A549 (cell line): ENCODE measurements around the gene ADGRG2.

ENCODE experiments used
- CTCF ChIP-seq: fragments of >200 bp; sonication (Bioruptor Twin); formaldehyde crosslinking; IDR thresholded peaks from 3 replicates; pipeline ENCODE4 v1.5.1; 2016
- HDAC2 ChIP-seq: fragments of 200-600 bp; sonication (generic); IDR thresholded peaks from 2 replicates; pipeline ENCODE4 v1.6.1; 2016
- JUN ChIP-seq, 2 experiments: fragments of >200 bp; sonication (Bioruptor Twin); formaldehyde crosslinking; IDR thresholded peaks; 2 replicates in 1 of 2; 3 replicates in 1 of 2; pipeline ENCODE4 v1.6.1; 2016 to 2017
- MYC ChIP-seq: IDR thresholded peaks from 2 replicates; pipeline ENCODE4 v1.6.1; 2012; ENCODE audit warnings: mild to moderate bottlenecking, inconsistent platforms, low read length, improper control_type of control experiment, borderline replicate concordance
- NFE2L2 ChIP-seq: fragments of 150-350 bp; conservative IDR thresholded peaks from 2 replicates; pipeline ENCODE4 v1.6.1; 2014; ENCODE audit warnings: low read length
- POLR2A ChIP-seq: IDR thresholded peaks from 2 replicates; pipeline ENCODE4 v1.6.1; 2012; ENCODE audit warnings: mild to moderate bottlenecking, low read length
- RFX5 ChIP-seq: fragments of 450-650 bp; IDR thresholded peaks from 2 replicates; pipeline ENCODE4 v1.7.1; 2014; ENCODE audit warnings: antibody characterized with exemption, mild to moderate bottlenecking, moderate library complexity
- TF ChIP-seq, protein P1 (sequence below): fragments of 450-650 bp; IDR thresholded peaks from 2 replicates; pipeline ENCODE4 v1.6.1; 2014; ENCODE audit warnings: antibody characterized with exemption
- TF ChIP-seq, protein P2 (sequence below): fragments of 200-600 bp; sonication (generic); IDR thresholded peaks from 2 replicates; pipeline ENCODE4 v1.6.1; 2016; ENCODE audit warnings: antibody characterized with exemption, mild to moderate bottlenecking, moderate library complexity

DNA sequence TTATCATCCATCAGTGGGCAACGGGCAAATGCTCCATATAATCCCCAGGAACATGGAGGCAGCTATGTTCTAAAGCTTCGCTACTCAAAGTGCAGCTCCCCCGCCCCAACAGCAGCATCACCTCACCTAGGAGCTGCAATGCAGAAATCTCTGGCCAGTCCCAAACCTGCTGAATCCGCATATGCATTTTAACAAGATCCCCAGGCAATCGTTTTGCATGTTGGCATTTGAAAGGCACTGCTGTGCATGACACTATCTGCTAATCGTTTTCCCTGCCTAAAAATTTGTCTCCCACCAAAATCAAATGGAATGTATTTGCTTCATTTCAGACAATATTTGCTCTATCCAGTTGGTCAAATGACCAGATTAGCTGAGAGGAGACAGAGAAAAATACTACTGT, 15.2 kb downstream of the ADGRG2 start:
- TF ChIP-seq, protein P1, sequence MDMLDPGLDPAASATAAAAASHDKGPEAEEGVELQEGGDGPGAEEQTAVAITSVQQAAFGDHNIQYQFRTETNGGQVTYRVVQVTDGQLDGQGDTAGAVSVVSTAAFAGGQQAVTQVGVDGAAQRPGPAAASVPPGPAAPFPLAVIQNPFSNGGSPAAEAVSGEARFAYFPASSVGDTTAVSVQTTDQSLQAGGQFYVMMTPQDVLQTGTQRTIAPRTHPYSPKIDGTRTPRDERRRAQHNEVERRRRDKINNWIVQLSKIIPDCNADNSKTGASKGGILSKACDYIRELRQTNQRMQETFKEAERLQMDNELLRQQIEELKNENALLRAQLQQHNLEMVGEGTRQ: no peak
- TF ChIP-seq CTCF (no peak), MYC (no peak), POLR2A (no peak), NFE2L2 (no peak), JUN (IDR thresholded peaks at IDR 0.05) (no peak), RFX5 (no peak), HDAC2 (no peak)
- TF ChIP-seq, protein P2, sequence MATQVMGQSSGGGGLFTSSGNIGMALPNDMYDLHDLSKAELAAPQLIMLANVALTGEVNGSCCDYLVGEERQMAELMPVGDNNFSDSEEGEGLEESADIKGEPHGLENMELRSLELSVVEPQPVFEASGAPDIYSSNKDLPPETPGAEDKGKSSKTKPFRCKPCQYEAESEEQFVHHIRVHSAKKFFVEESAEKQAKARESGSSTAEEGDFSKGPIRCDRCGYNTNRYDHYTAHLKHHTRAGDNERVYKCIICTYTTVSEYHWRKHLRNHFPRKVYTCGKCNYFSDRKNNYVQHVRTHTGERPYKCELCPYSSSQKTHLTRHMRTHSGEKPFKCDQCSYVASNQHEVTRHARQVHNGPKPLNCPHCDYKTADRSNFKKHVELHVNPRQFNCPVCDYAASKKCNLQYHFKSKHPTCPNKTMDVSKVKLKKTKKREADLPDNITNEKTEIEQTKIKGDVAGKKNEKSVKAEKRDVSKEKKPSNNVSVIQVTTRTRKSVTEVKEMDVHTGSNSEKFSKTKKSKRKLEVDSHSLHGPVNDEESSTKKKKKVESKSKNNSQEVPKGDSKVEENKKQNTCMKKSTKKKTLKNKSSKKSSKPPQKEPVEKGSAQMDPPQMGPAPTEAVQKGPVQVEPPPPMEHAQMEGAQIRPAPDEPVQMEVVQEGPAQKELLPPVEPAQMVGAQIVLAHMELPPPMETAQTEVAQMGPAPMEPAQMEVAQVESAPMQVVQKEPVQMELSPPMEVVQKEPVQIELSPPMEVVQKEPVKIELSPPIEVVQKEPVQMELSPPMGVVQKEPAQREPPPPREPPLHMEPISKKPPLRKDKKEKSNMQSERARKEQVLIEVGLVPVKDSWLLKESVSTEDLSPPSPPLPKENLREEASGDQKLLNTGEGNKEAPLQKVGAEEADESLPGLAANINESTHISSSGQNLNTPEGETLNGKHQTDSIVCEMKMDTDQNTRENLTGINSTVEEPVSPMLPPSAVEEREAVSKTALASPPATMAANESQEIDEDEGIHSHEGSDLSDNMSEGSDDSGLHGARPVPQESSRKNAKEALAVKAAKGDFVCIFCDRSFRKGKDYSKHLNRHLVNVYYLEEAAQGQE: no peak
